Measurements from ENCODE around the gene TBCEL.

DNA sequence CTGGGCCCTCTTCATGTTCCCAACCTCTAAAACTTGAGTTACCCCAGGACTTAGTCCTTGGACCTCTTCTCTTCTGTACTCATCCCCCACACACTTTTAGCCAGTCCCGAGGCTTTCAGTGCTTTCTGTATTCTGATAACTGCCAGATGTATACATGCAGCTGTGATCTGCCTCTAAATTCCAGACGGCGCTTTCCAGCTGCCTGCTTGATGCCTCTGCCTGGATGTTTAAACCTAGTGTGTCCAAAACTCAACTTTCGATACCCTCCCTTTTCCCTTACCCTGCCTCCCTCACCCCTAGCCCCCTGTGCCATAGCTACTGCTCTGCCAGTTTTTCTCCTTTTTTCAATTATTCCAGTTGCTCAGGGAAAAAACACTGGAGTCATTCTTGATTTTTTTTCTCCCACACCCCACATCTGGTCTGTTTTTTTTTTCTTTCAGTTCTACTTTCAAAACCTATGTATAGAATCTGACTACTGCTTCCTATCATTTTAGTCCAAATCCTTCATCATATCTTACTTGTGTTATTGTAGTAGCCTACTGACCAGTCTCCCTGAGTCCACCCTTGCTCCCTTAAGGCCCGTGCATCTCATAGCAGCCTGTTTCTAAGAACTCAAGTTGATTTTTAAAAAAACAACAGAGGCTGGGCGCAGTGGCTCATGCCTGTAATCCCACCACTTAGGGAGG lies 44.2 kb downstream of the TBCEL start:
- TF ChIP-seq POLR2AphosphoS5 (IDR thresholded peaks at IDR 0.05; ENCODE audit: low read depth) (no peak), SPI1 (IDR thresholded peaks at IDR 0.05; ENCODE audit: borderline replicate concordance, low read depth) (no peak)
- TF ChIP-seq, protein P1, sequence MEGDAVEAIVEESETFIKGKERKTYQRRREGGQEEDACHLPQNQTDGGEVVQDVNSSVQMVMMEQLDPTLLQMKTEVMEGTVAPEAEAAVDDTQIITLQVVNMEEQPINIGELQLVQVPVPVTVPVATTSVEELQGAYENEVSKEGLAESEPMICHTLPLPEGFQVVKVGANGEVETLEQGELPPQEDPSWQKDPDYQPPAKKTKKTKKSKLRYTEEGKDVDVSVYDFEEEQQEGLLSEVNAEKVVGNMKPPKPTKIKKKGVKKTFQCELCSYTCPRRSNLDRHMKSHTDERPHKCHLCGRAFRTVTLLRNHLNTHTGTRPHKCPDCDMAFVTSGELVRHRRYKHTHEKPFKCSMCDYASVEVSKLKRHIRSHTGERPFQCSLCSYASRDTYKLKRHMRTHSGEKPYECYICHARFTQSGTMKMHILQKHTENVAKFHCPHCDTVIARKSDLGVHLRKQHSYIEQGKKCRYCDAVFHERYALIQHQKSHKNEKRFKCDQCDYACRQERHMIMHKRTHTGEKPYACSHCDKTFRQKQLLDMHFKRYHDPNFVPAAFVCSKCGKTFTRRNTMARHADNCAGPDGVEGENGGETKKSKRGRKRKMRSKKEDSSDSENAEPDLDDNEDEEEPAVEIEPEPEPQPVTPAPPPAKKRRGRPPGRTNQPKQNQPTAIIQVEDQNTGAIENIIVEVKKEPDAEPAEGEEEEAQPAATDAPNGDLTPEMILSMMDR (IDR thresholded peaks at IDR 0.05; ENCODE audit: insufficient read depth, low read length), result no peak
- TF ChIP-seq, protein P2, sequence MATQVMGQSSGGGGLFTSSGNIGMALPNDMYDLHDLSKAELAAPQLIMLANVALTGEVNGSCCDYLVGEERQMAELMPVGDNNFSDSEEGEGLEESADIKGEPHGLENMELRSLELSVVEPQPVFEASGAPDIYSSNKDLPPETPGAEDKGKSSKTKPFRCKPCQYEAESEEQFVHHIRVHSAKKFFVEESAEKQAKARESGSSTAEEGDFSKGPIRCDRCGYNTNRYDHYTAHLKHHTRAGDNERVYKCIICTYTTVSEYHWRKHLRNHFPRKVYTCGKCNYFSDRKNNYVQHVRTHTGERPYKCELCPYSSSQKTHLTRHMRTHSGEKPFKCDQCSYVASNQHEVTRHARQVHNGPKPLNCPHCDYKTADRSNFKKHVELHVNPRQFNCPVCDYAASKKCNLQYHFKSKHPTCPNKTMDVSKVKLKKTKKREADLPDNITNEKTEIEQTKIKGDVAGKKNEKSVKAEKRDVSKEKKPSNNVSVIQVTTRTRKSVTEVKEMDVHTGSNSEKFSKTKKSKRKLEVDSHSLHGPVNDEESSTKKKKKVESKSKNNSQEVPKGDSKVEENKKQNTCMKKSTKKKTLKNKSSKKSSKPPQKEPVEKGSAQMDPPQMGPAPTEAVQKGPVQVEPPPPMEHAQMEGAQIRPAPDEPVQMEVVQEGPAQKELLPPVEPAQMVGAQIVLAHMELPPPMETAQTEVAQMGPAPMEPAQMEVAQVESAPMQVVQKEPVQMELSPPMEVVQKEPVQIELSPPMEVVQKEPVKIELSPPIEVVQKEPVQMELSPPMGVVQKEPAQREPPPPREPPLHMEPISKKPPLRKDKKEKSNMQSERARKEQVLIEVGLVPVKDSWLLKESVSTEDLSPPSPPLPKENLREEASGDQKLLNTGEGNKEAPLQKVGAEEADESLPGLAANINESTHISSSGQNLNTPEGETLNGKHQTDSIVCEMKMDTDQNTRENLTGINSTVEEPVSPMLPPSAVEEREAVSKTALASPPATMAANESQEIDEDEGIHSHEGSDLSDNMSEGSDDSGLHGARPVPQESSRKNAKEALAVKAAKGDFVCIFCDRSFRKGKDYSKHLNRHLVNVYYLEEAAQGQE (IDR thresholded peaks at IDR 0.05; ENCODE audit: insufficient replicate concordance, low read depth), result no peak
